Activated naive CD8-positive, alpha-beta T cell (primary cell): Measurements from ENCODE around the gene PRPF40A.

Experiments used
- H3K27ac Mint-ChIP-seq: one replicate; pipeline ENCODE4 v1.8.0; 2021; ENCODE audit warnings: mixed read lengths
- H3K27me3 Mint-ChIP-seq: one replicate; pipeline ENCODE4 v1.8.0; 2021; ENCODE audit warnings: mixed read lengths
- H3K36me3 Mint-ChIP-seq: one replicate; pipeline ENCODE4 v1.8.0; 2021; ENCODE audit warnings: mixed read lengths
- H3K4me1 Mint-ChIP-seq: one replicate; pipeline ENCODE4 v1.8.0; 2021; ENCODE audit warnings: low read depth, mixed read lengths
- H3K4me3 Mint-ChIP-seq: one replicate; pipeline ENCODE4 v1.8.0; 2021; ENCODE audit warnings: mild to moderate bottlenecking, mixed read lengths
- H3K9me3 Mint-ChIP-seq: one replicate; pipeline ENCODE4 v1.8.0; 2021; ENCODE audit warnings: low read depth, mixed read lengths

The PRPF40A gene

GRCh38 chr2:152626911-152627339 lies 90.3 kb downstream of the PRPF40A start:
- no peak overlapping the region for H3K4me3 Mint-ChIP-seq
- H3K36me3 Mint-ChIP-seq: no peaks in the 10 kb centered on the region
- H3K27me3 Mint-ChIP-seq: no peaks in the 10 kb centered on the region
- H3K4me1 Mint-ChIP-seq: peaks cover 3% of the 10 kb centered on the region
- H3K27ac Mint-ChIP-seq: no peak overlapping the region
- H3K9me3 Mint-ChIP-seq: no peaks in the 10 kb centered on the region

GRCh38 chr2:152624805-152625204 lies 92.5 kb downstream of the PRPF40A start:
- peaks cover 3% of the 10 kb centered on the region for H3K4me1 Mint-ChIP-seq
- no peak overlapping the region for H3K4me3 Mint-ChIP-seq
- H3K27me3 Mint-ChIP-seq: peaks cover 2% of the 10 kb centered on the region
- no peaks in the 10 kb centered on the region for H3K9me3 Mint-ChIP-seq
- H3K27ac Mint-ChIP-seq: no peak overlapping the region
- H3K36me3 Mint-ChIP-seq: no peaks in the 10 kb centered on the region

- no peak overlapping the region for H3K27ac Mint-ChIP-seq
- no peak overlapping the region for H3K4me3 Mint-ChIP-seq
- H3K36me3 Mint-ChIP-seq: no peaks in the 10 kb centered on the region
- no peaks in the 10 kb centered on the region for H3K4me1 Mint-ChIP-seq
- no peaks in the 10 kb centered on the region for H3K9me3 Mint-ChIP-seq
- H3K27me3 Mint-ChIP-seq: peaks cover 3% of the 10 kb centered on the region
Observed at GRCh38 chr2:152623775-152624174, 93.5 kb downstream of the PRPF40A start.

GRCh38 chr2:152623076-152623740 lies 94.1 kb downstream of the PRPF40A start:
- Mint-ChIP-seq H3K4me3 (no peak overlapping the region), H3K27ac (no peak overlapping the region), H3K36me3 (no peaks in the 10 kb centered on the region), H3K27me3 (peaks cover 3% of the 10 kb centered on the region), H3K4me1 (no peaks in the 10 kb centered on the region), H3K9me3 (no peaks in the 10 kb centered on the region)

- Mint-ChIP-seq H3K9me3 (no peaks in the 10 kb centered on the region), H3K4me1 (no peaks in the 10 kb centered on the region), H3K36me3 (no peaks in the 10 kb centered on the region), H3K4me3 (no peak overlapping the region), H3K27ac (no peak overlapping the region), H3K27me3 (peaks cover 3% of the 10 kb centered on the region)
Observed at GRCh38 chr2:152622219-152622618, 95.0 kb downstream of the PRPF40A start.

GRCh38 chr2:152620985-152621384 lies 96.3 kb downstream of the PRPF40A start:
- Mint-ChIP-seq H3K27ac (no peak overlapping the region), H3K9me3 (no peaks in the 10 kb centered on the region), H3K36me3 (no peaks in the 10 kb centered on the region), H3K4me3 (no peak overlapping the region), H3K4me1 (no peaks in the 10 kb centered on the region), H3K27me3 (peaks cover 3% of the 10 kb centered on the region)

- H3K4me1 Mint-ChIP-seq: no peaks in the 10 kb centered on the region
- no peak overlapping the region for H3K27ac Mint-ChIP-seq
- no peak overlapping the region for H3K4me3 Mint-ChIP-seq
- no peaks in the 10 kb centered on the region for H3K9me3 Mint-ChIP-seq
- peaks cover 3% of the 10 kb centered on the region for H3K27me3 Mint-ChIP-seq
- H3K36me3 Mint-ChIP-seq: no peaks in the 10 kb centered on the region
Observed at GRCh38 chr2:152620208-152620607, 97.1 kb downstream of the PRPF40A start.

GRCh38 chr2:152618193-152618564 lies 99.1 kb downstream of the PRPF40A start:
- Mint-ChIP-seq H3K4me1 (no peaks in the 10 kb centered on the region), H3K9me3 (no peaks in the 10 kb centered on the region), H3K4me3 (no peak overlapping the region), H3K27ac (no peak overlapping the region), H3K36me3 (no peaks in the 10 kb centered on the region), H3K27me3 (peaks cover 3% of the 10 kb centered on the region)

- no peaks in the 10 kb centered on the region for H3K36me3 Mint-ChIP-seq
- H3K4me3 Mint-ChIP-seq: no peak overlapping the region
- H3K27me3 Mint-ChIP-seq: peaks cover 3% of the 10 kb centered on the region
- H3K27ac Mint-ChIP-seq: no peak overlapping the region
- no peaks in the 10 kb centered on the region for H3K4me1 Mint-ChIP-seq
- H3K9me3 Mint-ChIP-seq: no peaks in the 10 kb centered on the region
Observed at GRCh38 chr2:152617456-152618192, 99.6 kb downstream of the PRPF40A start.

- H3K27me3 Mint-ChIP-seq: peaks cover 2% of the 10 kb centered on the region
- H3K9me3 Mint-ChIP-seq: no peaks in the 10 kb centered on the region
- peaks cover 5% of the 10 kb centered on the region for H3K4me1 Mint-ChIP-seq
- H3K27ac Mint-ChIP-seq: no peak overlapping the region
- H3K4me3 Mint-ChIP-seq: no peak overlapping the region
- H3K36me3 Mint-ChIP-seq: no peaks in the 10 kb centered on the region
Observed at GRCh38 chr2:152615177-152615576, 102.1 kb downstream of the PRPF40A start.

GRCh38 chr2:152613235-152613634 lies 104.0 kb downstream of the PRPF40A start:
- Mint-ChIP-seq H3K27me3 (peaks cover 1% of the 10 kb centered on the region), H3K9me3 (no peaks in the 10 kb centered on the region), H3K4me3 (no peak overlapping the region), H3K4me1 (peaks cover 5% of the 10 kb centered on the region), H3K27ac (no peak overlapping the region), H3K36me3 (no peaks in the 10 kb centered on the region)

- Mint-ChIP-seq H3K4me3 (no peak overlapping the region), H3K36me3 (no peaks in the 10 kb centered on the region), H3K27me3 (peaks cover 1% of the 10 kb centered on the region), H3K9me3 (no peaks in the 10 kb centered on the region), H3K27ac (no peak overlapping the region), H3K4me1 (peaks cover 5% of the 10 kb centered on the region)
Observed at GRCh38 chr2:152611458-152612231, 105.6 kb downstream of the PRPF40A start.

- Mint-ChIP-seq H3K36me3 (no peaks in the 10 kb centered on the region), H3K27me3 (peaks cover 1% of the 10 kb centered on the region), H3K9me3 (no peaks in the 10 kb centered on the region), H3K4me1 (peaks cover 5% of the 10 kb centered on the region), H3K27ac (no peak overlapping the region), H3K4me3 (no peak overlapping the region)
Observed at GRCh38 chr2:152609699-152610098, 107.6 kb downstream of the PRPF40A start.

GRCh38 chr2:152609154-152609553 lies 108.1 kb downstream of the PRPF40A start:
- H3K9me3 Mint-ChIP-seq: no peaks in the 10 kb centered on the region
- peaks cover 1% of the 10 kb centered on the region for H3K27me3 Mint-ChIP-seq

GRCh38 chr2:152607793-152608300 lies 109.4 kb downstream of the PRPF40A start:
- no peaks in the 10 kb centered on the region for H3K36me3 Mint-ChIP-seq
- H3K9me3 Mint-ChIP-seq: no peaks in the 10 kb centered on the region
- H3K27ac Mint-ChIP-seq: no peak overlapping the region
- H3K4me1 Mint-ChIP-seq: peaks cover 5% of the 10 kb centered on the region
- no peak overlapping the region for H3K4me3 Mint-ChIP-seq
- H3K27me3 Mint-ChIP-seq: peaks cover 1% of the 10 kb centered on the region

More at GRCh38 chr2:152609154-152609553, 108.1 kb downstream of the PRPF40A start:
- Mint-ChIP-seq H3K27ac (no peak overlapping the region), H3K36me3 (no peaks in the 10 kb centered on the region), H3K4me1 (peaks cover 5% of the 10 kb centered on the region), H3K4me3 (no peak overlapping the region)
